Measurements from ENCODE around the gene PYROXD2.

PYROXD2 gene

DNA sequence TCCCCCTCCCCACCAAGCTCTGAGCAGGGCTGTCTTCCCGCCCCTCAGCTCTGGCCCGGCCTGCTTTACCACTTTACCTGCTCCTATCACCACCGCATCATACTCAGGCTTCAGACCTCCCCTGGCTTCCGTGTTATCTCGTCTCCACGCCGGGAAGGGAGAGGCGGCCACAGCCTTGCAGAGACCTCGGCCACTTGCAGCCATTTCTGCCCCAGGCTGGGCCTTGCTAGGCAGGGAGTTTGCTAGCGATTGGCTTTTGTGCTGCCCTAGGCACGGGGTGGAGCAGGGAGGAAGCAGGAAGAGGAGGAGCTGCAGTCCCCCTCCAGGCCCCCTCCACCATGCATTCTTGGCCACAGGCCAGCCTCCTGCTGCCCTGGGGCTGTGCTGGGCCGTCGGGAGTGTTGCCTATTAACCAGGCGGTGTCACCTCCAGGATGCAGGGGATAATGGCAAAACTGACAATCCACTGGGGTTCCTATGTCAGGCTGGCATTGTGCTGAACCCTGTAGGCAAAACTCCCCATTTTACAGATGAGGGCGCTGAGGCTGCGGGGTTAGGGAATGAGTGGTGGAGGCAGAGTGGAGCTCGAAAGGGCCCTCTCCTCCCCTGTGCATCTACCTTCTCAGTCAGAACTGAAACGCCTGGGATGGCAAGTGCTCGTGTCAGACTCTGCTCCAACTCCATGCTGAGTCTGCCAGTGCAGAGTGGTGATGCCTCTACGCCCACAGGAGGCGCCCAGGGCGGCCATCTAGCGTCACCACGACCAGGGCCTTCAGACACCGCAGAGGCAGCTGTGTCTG, at the start of gene PYROXD2:
PYROXD2 (minus strand) TSS at position 251 of the 799 bp plus-strand sequence; CDS start at position 204, 47 bp downstream.
- DNase-seq: no peak

DNA sequence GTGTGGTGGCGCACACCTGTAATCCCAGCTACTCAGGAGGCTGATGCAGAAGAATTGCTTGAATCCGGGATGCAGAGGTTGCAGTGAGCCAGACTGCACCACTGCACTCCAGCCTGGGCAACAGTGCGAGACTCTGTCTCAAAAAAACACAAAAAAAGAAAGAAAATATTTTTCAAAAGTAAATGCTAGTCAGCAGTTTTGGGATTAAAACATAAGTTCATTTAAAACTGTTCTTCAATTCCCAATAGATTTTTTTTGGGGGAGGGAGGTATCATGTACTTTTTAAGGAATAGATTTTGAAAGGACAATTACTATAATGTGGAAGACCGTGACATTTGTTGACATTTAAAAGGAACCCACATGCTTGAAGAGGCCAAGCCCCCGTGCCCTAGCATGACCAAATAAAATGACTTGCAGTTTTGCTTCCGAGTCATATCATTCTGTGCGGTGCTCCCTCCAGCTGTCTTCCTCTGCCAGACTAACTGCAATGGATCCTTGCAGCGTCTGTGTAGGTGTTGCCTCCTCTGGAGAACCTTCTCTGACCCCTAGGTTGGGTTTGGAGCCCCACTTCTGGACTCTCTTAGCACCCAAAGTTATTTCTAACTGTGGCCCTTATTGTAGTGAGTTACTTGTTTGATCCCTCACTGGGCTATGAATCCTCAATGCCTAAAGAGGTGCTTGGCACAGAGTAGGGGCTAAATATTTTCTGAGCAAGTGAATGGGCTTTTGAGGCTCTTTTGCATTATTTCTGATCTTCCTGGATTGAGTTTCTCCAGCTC, 49.2 kb upstream of the PYROXD2 start:
- DNase-seq: no peak

DNA sequence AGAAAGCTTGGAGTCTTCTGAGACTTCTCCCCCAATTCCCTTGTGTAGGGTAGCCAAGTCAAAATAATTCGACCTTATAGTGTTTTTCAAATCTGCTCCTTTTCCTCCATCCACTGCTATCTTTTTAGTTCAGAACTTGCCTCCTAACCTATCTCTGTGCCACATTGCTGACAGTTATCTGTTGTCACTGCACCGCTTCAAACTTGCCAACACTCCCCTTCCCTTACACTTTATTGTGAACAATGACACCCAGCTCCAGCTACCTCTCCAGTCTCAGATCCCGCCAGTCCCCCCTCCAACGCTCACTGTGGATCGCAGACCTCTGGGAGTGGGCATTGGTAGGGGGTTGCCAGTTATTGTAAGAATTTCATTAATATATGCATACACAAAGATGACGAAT, 48.0 kb upstream of the PYROXD2 start:
- DNase-seq: no peak

DNA sequence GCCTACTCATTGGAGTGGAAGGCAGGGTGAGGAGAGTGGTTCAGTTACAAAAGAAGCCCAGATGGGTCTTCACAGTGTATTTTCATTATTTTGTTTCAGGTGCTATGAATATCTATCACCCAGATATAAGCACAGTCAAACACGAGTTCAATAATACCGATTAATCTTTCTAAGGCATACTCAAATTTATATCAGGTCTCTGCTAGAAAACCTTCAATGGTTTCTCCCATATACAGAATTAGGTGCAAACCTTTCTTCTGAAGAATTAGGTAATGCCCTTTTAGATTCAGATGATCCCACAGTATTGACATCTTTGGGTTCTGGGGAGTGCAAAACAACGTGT, 46.5 kb upstream of the PYROXD2 start:
- no peak for DNase-seq

DNA sequence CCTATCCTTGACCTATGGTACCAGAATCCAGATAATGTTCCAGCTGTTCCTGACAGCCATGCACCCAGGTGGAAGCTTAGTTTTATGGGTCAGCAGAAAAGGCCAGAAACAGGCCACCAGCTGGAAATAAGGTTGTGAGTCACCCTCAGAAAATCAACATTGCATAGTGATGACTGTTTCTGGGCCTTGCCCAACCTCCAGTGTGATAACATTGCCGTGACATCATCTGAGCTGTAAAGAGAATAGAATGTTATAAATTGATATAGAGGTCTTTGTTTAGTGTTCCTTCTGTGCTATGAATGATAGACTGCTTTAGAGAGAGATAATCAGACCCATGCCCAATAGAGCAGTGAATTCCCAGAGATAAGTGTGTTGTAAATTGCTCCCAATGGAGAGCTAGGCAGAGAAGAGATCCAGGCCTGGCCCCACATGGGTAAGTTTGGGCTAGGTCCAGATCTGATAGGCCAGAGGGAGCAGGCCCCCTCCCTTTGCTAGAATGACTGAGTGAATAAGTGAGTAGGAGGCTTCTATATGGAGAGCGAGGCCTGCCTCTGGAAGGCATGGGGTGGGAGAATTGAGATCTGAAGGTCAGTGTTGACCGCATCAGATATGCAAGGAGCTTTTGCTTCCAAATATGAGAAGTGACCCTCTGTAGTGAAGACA, 46.0 kb upstream of the PYROXD2 start:
- no peak for DNase-seq

DNA sequence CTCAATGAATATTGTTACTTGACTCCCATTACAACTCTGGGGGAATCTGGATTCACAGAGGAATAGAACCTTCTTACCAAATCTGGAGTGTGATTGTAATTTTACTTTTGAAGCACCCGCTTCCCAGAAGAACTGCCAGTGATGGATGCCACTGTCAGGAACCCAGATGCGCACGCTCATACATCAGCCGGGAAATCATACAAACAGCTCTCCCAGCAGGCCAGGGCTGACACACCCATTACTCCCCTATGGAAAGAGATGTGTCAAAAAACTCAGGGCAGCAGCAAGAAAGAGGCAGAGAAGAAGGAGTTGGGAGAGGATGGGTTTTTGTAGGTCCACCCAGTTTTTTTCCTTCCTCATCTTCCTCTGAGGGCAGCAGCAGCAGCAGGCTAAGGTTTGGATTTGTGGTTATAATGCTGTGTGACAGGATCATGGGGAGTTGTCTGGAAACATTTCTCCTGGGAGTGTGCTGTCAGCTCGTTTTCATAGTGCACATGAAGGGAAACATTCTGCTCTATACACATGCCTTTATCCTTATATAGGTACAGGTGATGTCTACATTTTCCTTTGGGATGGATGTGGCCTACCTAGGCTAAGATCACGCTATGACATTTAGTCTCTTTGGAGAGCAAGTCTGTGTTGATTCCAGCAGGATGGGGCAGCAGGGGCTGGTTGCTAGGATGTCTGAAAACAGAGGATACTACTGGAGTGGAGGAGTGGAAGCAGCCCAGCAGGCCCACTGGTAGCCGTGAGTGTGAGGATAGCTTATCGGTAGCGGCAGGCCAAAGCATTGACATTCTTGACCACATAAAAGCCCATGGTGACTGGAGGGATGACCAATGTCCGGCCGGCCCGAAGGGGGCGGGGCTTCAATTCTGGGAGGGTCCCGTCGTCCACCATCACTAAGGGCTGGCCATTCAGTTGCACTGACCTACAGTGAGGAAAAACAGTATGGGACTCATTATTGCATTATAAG, 44.1 kb upstream of the PYROXD2 start:
- DNase-seq: no peak

DNA sequence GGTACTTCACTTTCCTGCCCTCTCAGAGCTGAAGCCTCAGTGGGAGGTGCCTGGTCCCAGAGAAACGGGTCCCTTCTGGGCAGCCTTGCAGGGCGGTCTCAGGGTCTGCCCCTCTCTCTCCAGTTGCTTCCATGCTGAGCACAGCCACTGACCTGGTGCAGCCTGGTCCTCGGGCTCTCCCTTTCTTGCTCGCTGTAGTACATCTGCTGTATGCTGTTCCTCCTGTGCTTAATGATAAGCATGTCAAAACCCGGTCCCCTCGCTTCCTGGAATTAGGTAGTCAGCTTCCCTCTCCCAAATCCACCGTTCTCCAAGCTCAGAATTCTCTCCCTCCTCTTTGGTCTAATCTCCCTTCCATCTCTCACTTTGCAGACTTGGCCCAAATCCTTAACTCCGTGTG, 42.7 kb upstream of the PYROXD2 start:
- DNase-seq: no peak

DNA sequence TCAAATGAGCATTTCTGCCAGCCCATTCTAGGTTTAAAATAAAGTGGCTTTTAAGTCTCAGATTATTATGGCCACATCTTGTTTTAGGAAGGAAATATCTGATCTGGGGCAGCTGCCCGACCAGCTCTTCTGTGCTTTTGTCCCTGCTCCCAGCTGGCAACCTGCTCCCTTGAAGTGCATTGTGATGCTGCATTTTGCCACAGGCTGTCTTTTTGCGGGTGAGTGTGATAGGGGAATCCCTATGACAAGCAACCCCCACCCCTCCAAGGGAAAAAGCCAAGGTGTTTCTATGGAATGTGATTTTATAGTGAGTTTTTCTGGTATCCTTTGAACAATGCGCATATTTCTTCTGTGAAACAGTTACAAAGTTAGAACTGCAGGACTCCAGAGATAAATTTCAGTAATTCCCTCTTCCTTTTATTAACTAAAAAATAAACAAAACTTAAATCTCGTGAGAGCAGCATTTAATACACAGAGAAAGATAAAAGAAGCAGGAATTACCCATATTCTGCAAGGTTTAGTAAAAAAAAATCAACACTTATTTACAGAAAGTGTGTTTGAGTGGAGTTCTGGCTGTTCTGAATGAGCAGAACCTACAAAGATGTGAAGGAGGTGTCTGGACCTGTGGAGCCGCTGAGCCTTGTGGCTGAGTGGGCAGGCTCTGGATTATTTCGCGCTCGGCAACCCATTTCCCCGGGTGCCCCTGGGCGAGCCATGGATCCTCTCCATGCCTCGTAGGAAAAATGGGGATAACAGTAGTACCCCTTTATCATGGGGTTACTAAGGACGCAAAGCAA, 41.9 kb upstream of the PYROXD2 start:
- DNase-seq: no peak

DNA sequence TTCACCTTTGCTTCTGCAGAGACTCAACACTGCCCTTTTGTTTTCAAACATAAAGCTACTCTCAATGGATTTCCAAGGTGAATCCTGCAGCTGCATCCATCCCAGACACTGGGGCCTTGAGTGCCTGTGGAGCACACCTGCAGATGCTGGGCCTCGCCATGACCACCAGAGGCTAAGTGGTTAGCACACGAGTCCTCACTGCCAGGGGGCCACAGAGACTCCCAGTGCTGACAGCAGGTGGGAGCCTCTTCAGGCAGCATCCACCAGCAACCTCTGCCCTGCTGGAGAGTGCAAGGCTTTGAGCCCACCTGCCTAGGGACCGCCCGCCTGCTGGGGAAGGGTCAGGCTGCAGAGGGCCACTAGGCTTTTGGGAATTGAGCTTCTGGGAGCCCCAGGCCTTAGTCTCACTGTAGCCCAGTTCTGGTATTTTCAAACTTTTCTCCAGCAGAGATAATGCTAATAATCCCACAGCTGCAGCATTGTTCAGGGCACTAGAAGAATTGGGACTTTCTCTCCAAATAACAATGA, 41.1 kb upstream of the PYROXD2 start:
- DNase-seq: no peak

DNA sequence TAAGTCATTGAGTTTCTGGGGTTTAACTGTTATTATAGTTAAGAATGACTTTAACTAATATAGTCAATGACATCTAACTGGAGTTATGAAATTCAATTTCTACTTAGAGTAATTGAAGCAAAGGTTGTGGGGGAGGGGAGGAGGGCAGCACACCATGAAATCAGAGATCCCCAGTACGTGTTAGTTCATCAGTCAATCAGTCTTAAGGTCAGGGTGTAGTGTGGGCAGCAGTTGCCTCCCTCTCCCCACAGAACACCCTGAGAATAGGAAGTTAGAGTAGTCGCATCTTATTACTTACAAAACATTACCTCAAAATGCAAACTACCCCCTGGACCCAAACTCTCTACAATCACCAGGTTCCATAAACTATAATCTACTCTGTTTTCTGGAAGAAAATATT, 38.7 kb upstream of the PYROXD2 start:
- no peak for DNase-seq

DNA sequence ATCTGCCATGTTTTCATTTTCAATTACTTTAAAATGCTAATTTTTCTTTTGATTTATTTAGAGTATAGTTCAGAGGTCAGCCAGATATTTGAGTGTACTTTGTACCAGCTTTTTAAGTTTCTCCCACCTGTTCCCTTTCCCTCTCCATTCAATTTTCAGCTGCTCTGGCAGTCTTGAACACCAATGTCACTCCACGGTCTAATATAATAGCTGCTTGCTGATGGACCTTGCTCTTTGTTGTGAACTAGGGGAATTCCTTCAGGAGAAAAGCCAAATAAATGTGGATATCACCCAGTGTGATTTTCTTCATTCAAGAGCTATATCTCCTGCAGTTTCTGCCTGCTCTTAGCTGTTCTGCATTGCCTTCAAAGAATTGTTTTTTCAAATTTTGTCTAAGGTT, 35.6 kb upstream of the PYROXD2 start:
- DNase-seq: no peak

DNA sequence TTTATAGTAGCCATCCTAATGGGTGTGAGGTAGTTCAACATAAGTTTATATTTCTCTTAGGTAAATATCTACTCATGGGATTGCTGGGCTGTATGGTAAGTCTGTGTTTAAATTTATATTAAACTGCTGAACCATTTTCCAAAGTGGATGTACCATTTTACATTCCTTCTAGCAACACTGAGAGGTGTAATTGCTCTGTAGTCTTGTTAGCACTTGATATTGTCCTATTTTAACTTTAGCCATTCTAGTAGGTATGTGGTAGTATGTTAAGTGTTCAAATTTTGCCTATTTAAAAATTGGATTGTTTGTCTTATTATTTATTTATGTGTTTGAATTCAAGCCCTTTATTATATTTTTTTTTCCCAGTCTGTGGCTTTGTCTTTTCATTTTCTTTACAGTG, 34.3 kb upstream of the PYROXD2 start:
- DNase-seq: no peak

DNA sequence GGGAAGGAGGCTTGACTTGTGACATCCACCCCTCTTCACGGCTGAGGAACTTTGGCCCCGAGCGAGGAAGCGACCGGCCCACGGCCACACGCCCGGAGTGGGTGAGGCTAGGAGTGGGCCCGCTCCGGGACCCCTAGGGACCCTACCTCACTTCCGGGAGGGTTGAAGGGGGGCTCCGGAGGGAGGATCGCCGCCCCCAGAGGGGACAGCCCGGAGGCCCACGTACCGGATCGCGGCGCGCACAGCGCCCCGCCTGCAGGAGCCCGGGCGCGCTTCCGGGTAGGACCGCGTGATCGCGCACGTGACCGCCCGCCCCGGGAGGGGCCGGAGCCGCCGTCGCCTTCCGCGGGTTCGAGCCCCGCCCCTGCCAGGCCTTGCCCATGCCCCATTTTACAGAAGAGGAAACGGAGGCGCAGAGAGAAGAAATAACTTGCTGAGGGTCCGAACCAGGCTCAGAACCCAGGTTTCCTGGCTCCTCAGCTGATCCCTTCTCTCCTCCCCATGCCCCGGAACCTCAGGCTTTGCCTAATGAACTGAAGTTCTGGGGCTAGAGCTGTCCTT, 31.8 kb upstream of the PYROXD2 start, which contains the start of gene HPS1:
HPS1 (minus strand) TSS at position 275 of the 561 bp plus-strand sequence. CDS start 3,695 bp downstream, outside the sequence.
- peak; percentile 56 for DNase-seq

DNA sequence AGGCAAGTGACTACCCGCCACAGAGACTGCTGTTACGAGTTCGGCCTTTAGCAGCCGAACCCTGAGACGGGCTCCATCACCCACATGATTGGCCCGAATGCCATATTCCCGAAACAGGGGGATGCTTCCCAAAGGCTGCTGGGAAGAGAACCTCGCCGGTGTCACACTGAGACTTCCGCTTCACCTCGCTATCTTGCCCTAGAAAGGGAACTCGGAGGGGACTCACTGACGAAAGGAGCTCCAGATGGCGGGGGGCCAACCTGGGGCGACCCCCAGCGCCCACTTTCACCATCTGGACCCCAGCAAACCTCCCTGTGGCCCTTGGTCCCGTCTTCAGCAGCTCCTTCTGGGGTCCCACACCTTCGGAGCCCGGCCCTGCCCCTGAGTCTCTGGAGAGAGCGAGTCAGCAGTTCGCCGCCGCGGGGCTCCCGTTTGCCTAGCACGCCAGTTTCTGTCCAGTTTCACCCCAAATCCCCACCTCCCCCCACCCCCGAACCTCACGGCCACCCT, 31.2 kb upstream of the PYROXD2 start:
- DNase-seq: no peak

DNA sequence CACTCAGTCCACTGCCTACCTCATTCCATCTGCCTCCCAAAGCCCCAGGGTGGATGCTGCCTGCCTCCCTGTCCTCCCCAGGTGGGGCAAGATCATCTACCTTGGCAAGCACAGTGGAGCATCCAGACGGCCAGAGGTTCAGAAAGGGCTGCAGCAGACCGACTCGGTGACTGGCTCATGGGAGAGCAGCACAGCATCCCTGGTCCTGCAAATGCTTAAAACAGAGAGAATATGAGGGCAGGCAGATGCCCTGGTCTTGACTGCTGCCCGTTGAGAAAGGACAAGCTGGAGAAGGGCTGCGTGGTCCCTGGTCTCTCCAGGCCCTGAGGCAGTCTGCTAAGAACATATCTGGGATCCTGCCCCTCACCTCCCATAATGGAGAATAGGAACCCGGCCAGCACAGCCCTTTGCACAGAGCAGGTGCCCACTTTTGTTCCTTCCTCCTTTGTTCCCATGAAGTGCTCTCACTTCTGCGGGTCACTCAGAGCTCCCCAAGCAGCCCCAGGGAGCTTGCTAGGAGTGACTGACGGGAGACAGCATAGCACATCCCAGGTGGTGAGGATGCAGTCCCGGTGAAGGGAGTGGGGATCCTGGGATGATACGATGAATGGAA, 30.3 kb upstream of the PYROXD2 start:
- DNase-seq: no peak

DNA sequence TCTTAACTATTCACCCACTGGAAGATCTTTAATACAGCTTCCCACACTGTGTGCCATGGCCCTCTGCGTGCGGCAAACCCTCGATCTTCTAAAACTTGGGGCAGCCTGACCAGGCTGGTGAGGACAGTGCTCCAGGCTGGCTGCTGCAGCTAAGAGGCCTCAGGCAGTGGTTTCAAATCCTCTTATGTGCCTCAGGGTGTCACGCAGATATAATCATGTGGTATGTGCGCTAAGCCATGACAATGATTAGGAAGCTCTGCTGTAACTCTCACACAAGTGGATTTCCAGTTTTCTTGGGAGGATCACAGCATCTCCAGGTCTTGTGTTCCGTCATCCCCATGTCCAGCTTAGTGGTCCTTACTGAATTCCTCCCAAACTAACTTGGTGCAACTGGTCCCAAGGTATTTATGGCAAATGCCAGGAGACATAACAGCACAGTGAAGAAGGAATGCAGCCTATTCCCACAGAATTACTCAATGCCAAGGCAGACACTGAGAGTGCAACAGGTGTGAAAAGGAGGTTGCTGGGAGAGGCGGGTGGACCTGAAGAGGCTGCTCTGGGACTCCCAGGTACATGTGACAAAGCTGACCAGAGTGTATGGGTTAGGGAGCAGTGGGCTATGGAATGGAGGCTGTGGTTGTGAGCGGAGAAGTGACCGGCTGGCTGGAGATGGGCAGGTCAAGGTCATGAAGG, 29.5 kb upstream of the PYROXD2 start:
- DNase-seq: no peak

DNA sequence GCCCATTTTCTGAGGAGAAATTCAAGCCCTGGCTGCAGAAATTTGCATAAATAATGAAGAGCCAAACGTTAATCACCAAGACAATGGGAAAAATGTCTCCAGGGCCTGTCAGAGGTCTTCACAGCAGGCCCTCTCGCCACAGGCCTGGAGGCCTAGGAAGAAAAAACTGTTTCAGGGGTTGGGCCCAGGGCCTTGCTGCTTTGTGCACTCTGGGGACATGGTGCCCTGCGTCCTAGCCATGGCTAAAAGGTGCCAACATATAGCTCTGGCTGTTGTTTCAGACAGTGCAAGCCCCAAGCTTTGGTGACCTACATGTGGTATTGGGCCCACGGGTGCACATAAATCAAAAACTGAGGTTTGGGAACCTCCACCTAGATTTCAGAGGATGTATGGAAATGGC, 23.7 kb upstream of the PYROXD2 start:
- no peak for DNase-seq

DNA sequence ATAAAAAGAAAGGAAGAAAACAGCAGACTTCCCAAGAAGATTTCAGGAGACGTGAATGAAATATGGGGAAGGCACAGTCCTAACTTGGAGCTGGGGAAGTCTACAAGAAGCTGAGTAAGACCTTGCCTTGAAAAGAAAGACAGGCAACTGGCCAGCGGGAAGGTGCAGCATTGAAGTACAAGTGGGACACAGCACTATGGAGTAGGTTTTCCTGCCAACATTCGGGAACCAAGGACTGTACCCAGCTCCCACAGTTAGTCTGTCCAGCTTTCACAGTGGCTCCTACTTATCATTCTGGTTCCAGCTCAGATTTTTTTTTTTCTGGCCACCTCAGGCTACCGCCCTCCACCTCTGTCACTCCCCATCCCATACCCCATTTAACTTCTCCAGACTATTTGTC, 21.7 kb upstream of the PYROXD2 start:
- no peak for DNase-seq

DNA sequence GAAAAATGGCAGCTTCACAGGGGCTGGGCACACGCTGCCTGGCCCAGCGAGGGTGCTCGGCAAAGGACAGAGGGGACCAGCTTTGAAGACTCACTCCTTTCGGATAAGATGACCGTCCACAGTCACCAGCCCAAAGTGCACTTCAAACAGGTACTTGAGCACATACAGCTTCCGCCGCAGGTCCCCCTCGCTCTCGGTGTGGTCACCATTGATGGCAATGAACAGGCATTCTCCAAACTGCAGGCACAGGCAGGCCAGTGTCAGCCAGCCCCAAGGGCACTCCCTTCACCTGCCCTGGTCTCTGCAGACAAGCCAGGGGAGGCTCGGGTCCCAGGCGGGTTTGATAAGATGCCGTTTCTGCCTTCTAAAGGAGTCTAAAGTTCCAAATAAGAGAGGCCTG, 20.2 kb upstream of the PYROXD2 start:
- DNase-seq: no peak
